Activated CD8-positive, alpha-beta memory T cell treated with anti-CD3 and anti-CD28 coated beads, Interleukin-2, amount 50 U/mL, for 4 hours (primary cell): ENCODE measurements around the gene MGP.

Source experiments
- DNase-seq: peaks from one replicate; pipeline ENCODE4 v3.0.0-alpha.2; 2020

MGP gene

DNA sequence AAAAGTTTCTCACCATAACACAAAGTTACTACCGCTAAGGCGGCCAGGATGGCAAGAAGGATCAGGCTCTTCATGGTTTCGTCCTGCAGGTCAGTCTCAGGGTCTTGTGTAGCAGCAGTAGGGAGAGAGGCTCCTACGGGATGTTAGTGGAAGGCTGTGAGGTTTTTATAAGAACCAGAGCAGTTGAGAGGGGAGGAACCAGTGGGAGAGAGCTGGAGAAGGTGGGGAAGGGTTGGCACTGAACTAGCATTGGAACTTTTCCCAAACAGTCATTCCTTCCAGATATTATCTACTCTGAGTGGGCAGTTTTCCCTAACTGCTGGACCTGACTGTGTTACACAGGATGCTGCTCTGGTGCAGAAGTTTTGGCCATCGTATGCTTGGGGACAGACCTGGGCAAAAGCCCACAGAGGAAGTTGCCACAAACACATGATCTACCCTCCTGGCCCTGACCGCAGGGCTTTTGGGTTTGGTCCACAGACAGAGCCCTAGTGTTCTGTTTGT lies at the start of gene MGP:
Gene MGP, minus strand, starts transcription at position 137 of the 504 bp plus-strand sequence. Its CDS starts 63 bp downstream, at position 74.
- no peak for DNase-seq

GRCh38 chr12:14935031-14935430 lies 49.4 kb upstream of the MGP start:
- no peak for DNase-seq

DNA sequence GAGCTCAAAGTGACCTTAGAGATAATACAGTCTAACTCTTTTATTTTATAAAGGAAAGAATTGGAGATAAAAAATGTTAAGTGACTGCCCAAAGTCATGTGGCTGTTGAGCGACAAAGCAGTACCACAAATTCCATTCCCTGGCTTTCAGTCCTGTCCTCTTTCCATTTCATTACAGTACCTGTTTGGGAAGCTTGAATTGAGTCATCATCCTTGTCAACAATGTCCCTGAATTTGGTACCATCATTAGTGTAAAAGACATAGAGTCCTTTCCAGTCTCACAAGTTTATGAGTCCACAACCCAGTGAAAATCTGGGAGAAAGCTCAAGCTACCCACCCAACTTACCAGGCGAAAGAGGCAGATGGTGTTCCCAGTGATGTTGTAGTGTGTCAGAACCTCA lies 48.9 kb upstream of the MGP start:
- DNase-seq: no peak

DNA sequence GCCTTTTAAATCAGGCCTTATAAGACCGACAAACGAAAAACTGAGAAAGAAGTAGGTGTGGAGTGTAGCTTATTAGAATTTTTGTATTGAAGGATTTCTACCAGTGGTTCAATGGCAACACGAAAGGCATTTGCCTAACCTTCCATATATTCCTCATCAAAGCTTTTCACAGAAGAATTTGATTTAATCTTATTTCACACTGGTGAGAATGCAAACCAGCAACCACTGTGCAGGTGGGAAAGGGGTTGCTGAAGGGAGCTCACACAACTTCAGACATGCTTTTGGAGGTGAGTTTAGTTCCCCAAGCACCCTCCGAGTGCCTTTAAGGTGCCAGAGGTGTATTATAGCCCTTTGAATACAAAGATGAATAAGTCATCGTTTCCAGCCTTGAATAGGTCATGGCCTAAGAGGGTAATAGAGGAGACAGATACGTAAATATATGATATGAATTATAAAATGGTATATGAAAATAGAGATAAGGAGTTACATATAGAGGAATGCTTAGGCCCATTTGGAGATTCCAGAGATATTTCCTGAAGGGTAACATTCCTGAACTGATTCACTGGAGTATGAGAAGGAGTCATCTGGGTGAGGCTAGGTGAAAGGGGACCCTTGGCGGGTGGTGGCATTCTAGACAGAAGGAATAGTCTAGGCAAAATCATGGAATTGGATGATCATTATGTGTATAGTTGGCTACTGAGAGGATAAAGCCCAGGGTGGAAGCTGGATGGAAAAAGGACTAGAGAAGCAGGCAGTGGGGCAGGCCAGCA lies 46.3 kb upstream of the MGP start:
- DNase-seq: no peak

DNA sequence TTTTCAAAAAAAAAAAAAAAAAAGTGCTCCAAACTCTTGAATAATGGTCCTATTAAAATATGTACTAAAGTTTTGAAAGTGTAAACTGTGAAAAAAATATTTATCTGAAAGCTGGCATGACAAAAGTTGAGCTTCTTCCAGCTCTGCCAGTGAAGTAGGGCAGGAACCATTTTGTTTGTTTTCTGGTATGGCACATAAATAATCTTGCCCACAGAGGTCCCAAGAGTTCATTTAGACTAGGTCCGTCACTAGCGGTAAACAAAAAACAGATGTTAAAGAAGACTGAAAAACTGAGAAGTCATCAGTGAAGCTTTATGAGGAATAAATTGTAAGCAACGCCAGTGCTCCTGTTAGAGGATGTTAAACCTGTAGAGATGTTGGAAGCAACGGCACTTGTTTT lies 45.7 kb upstream of the MGP start:
- no peak for DNase-seq

- DNase-seq: no peak
Observed at GRCh38 chr12:14930299-14930698, 44.6 kb upstream of the MGP start.

GRCh38 chr12:14928931-14929330 lies 43.3 kb upstream of the MGP start:
- DNase-seq: no peak

- DNase-seq: no peak
Observed at GRCh38 chr12:14927267-14927666, 41.6 kb upstream of the MGP start.

DNA sequence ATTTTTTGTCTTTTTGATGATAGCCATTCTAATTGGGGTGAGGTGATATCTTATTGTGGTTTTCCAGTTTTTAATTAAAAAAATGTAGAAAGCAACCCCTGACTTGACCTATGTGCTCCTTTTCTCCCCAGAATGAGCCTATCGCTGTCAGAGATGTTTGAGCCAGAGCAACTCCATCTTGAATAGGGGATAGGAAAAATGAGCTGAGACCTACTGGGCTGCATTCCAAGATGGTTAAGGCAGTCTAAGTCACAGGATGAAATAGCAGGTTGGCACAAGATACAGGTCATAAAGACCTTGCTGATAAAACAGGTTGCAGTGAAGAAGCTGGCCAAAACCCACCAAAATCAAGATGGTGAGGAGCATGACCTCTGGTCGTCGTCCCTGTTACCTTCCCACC lies 38.9 kb upstream of the MGP start:
- DNase-seq: no peak

DNA sequence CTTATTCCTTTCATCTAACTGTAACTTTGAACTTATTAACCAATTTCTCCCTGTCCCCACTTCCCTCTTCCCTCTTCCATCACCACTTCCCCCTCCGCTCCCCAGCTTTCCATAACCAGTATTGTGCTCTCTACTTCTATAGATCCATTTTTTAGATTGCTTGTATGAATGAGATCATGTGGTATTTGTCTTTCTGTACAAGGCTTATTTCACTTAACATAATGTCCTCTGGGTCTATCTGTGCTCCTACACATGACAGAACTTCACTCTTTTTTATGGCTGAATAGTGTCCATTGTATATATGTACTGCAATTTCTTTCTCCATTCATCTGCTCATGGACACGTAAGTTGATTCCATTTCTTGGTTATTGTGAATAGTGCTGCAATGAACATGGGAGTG lies 38.3 kb upstream of the MGP start:
- DNase-seq: no peak

GRCh38 chr12:14921218-14921617 lies 35.6 kb upstream of the MGP start:
- no peak for DNase-seq

GRCh38 chr12:14920475-14921126 lies 34.9 kb upstream of the MGP start:
- no peak for DNase-seq

DNA sequence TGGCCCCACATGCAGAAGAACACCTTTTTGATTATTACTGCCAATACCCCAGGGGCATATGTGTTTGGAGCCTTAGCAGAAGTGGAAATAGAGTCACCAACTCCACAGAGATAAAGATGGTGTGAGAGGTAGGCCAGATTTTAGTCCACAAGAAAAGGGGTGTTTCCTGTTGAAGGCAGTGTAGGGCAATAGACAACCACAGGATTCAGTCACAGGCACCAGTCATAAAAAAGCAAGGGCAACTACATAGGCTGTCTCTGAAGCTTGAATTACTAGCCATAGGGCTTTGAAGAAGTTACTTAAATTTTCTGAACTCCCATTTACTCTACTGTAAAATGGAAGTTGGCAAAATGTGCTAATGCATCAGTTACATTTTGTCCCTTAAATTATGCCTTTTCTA lies 33.8 kb upstream of the MGP start:
- DNase-seq: no peak

- DNase-seq: no peak
Observed at GRCh38 chr12:14915736-14916135, 30.1 kb upstream of the MGP start.

- DNase-seq: no peak
Observed at GRCh38 chr12:14913381-14913781, 27.7 kb upstream of the MGP start.

DNA sequence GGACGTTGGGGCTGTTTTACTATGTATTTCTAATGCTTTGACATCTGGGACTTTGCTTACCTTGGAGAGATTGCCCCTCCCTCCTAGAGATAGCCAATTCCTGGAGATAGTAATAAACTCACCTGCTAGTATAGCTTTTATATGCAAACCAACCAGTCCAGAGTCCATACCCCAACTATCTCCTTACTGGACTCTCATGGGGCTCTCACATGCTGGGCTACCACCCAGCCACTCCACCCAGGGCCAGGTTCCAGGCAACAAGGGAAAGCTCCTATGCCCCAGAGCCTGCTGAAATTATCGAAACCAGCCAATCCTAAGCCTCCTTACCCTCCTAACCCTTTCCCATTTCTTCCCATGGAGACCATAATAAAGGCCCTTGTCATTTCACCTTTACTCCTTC lies 25.5 kb upstream of the MGP start:
- no peak for DNase-seq

DNA sequence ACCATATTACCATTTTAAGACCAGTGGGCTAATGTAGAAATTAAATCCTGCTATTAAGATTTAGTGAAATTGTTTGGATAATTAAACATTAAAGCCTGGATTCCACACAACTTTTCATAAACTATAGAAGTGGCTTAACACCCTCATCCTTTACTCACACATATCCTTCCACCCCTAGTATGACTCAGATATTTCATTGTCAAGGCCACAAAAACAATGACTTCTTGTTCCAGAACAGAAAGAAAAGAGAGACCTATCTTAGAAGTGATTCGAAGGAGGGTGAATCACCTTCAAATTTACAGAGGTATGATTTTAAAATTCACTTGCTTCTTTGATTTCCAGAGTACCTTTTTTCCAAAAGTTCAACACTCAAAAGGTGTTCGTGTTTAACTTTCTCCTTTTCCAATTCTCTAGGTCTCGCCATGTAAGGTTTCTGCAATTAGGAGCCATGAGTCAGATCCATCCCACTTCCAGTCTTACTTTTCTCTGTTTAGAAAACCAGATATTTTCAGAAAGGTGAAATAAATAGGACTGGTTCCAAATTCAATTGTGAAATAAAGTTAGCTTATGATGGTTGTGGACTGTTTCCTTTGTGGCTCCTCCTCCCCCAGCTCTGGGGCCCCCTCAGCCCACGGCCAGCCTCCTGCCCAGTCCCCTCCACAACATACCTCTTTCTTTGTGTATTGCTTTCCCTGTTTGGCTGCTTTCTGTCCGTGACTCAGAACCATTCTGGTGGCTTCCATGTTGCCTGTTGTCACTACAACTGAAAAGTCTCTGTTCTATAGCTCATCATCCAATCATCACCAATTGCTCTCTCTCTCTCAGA lies 24.6 kb upstream of the MGP start:
- no peak for DNase-seq

GRCh38 chr12:14907953-14908352 lies 22.3 kb upstream of the MGP start:
- no peak for DNase-seq

- DNase-seq: no peak
Observed at GRCh38 chr12:14906114-14906513, 20.5 kb upstream of the MGP start.

DNA sequence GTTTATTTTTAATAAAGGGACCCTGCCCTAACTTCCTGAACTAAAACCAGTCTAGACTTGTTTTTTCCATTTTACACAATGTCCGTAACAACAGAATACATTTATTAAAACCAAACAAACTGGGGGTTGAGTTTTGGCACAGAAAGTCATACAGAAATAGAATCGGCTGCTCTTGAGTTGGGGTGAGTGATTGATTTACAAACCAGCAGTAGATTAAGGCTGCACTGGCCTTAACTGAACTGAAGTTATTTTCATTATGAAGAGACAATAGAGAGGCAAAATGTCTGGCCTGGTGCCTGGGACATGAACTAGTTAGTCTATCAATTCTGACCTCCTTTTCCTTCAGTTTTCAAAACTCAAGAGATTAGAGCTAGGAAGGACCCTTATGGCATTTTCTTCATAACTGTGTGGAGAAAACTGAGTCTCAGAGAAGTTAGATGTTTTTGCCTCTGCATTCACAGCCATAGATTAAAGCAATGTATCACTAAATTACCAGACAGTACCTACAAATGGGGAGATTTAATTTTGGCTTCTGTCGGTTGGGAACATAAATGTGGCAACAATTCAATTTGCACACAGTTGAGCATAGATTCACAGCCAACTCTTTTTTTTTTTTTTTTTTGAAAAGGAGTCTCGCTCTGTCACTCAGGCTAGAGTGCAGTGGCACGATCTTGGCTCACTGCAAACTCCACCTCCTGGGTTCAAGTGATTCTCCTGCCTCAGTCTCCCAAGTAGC lies 19.8 kb upstream of the MGP start:
- no peak for DNase-seq

DNA sequence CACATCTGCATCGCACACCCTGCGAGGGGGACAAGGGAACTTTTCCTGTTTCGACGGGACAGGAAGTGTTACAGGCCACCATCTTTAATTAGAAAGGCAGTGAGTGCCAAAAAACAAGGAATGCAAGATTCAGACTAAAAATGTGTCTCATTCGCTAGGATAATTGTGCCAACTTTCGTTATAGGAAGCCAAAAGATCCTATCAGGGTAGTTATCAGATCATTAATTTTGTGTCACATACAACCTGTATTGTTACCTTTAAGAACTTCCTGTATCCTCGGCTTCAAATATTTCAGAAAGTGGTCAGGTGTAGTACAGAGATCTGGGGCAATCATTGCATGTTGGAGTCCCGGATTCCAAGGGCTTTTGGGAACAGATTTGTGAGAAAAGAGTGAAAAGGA lies 19.2 kb upstream of the MGP start:
- no peak for DNase-seq

- no peak for DNase-seq
Observed at GRCh38 chr12:14903386-14904098, 17.9 kb upstream of the MGP start.
